Activated T-cell treated with anti-CD3 and anti-CD28 coated beads, Interleukin-2, amount 50 U/mL, for 4 hours (primary cell): Measurements from ENCODE around the gene USP47. TPM values are rescaled to one million over a fixed set of nuclear protein-coding genes. Genes with fewer than 3 reads are reported as not detected.
A peak's percentile ranks its signal among the peaks of the same experiment; 100 is the strongest.

Experiments
- ATAC-seq, 2 donors: fragments of 200-7000 bp; cut with Tn5 transposase; one replicate each; pipeline ENCODE4 v1.10.0; 2021
- DNase-seq: peaks from one replicate; pipeline ENCODE4 v3.0.0-alpha.2; 2020
- H3K27me3 Mint-ChIP-seq: one replicate; pipeline ENCODE4 v1.8.0; 2021; ENCODE audit warnings: low read depth, mixed read lengths
- H3K36me3 Mint-ChIP-seq: one replicate; pipeline ENCODE4 v1.8.0; 2022; ENCODE audit warnings: mixed read lengths; ENCODE audit not compliant: insufficient read depth
- H3K4me1 Mint-ChIP-seq: one replicate; pipeline ENCODE4 v1.8.0; 2021; ENCODE audit warnings: low read depth, mixed read lengths
- H3K4me3 Mint-ChIP-seq: one replicate; pipeline ENCODE4 v1.8.0; 2021; ENCODE audit warnings: mild to moderate bottlenecking, moderate library complexity, mixed read lengths
- H3K9me3 Mint-ChIP-seq: one replicate; pipeline ENCODE4 v1.8.0; 2021; ENCODE audit warnings: mixed read lengths
- total RNA-seq, 3 donors: library from RNA; stranded (reverse); gene quantifications; one replicate each; pipeline ENCODE4 v1.2.1, GENCODE V29; 2021

USP47 gene
- total RNA-seq, 3 donors from 2014 or later: 39.5 to 48.3 (median 40.8) TPM

GRCh38 chr11:11985954-11986949 lies 144.5 kb downstream of the USP47 start:
- H3K4me3 Mint-ChIP-seq: no peak overlapping the region
- ATAC-seq (no peak), DNase-seq (no peak)

GRCh38 chr11:11987503-11988022 lies 145.8 kb downstream of the USP47 start:
- Mint-ChIP-seq H3K27me3 (peaks cover 3% of the 10 kb centered on the region), H3K4me1 (peaks cover 5% of the 10 kb centered on the region), H3K36me3 (no peaks in the 10 kb centered on the region), H3K4me3 (no peak overlapping the region), H3K9me3 (no peaks in the 10 kb centered on the region)
- ATAC-seq (peak; percentile 56 to 70), DNase-seq (no peak)

More at GRCh38 chr11:11985954-11986949, 144.5 kb downstream of the USP47 start:
- Mint-ChIP-seq H3K36me3 (no peaks in the 10 kb centered on the region), H3K9me3 (no peaks in the 10 kb centered on the region), H3K4me1 (peaks cover 5% of the 10 kb centered on the region), H3K27me3 (no peaks in the 10 kb centered on the region)

- H3K36me3 Mint-ChIP-seq: no peaks in the 10 kb centered on the region
- ATAC-seq: no peak
- no peak for DNase-seq
- peaks cover 5% of the 10 kb centered on the region for H3K4me1 Mint-ChIP-seq
- no peaks in the 10 kb centered on the region for H3K9me3 Mint-ChIP-seq
- H3K4me3 Mint-ChIP-seq: no peak overlapping the region
- H3K27me3 Mint-ChIP-seq: peaks cover 3% of the 10 kb centered on the region
These were observed 146.4 kb downstream of the USP47 start for GRCh38 chr11:11988099-11988651.

- Mint-ChIP-seq H3K9me3 (no peaks in the 10 kb centered on the region), H3K27me3 (peaks cover 7% of the 10 kb centered on the region), H3K36me3 (no peaks in the 10 kb centered on the region), H3K4me1 (peaks cover 5% of the 10 kb centered on the region), H3K4me3 (no peak overlapping the region)
- ATAC-seq (no peak), DNase-seq (no peak)
These were observed 147.0 kb downstream of the USP47 start for GRCh38 chr11:11988681-11989261.

GRCh38 chr11:11989774-11990744 lies 148.3 kb downstream of the USP47 start:
- no peak overlapping the region for H3K4me3 Mint-ChIP-seq
- ATAC-seq (no peak), DNase-seq (no peak)
- H3K9me3 Mint-ChIP-seq: no peaks in the 10 kb centered on the region
- H3K36me3 Mint-ChIP-seq: no peaks in the 10 kb centered on the region
- H3K27me3 Mint-ChIP-seq: peaks cover 17% of the 10 kb centered on the region
- peaks cover 5% of the 10 kb centered on the region for H3K4me1 Mint-ChIP-seq

- ATAC-seq (no peak), DNase-seq (no peak)
- Mint-ChIP-seq H3K4me3 (no peak overlapping the region), H3K9me3 (no peaks in the 10 kb centered on the region), H3K36me3 (no peaks in the 10 kb centered on the region), H3K27me3 (peaks cover 24% of the 10 kb centered on the region), H3K4me1 (peaks cover 3% of the 10 kb centered on the region)
These were observed 150.8 kb downstream of the USP47 start for GRCh38 chr11:11992257-11993212.

- no peak for DNase-seq
- H3K9me3 Mint-ChIP-seq: no peaks in the 10 kb centered on the region
- H3K36me3 Mint-ChIP-seq: no peaks in the 10 kb centered on the region
- H3K4me3 Mint-ChIP-seq: no peak overlapping the region
- ATAC-seq: no peak
- peaks cover 7% of the 10 kb centered on the region for H3K4me1 Mint-ChIP-seq
- H3K27me3 Mint-ChIP-seq: peaks cover 26% of the 10 kb centered on the region
These were observed 152.1 kb downstream of the USP47 start for GRCh38 chr11:11993839-11994238.

GRCh38 chr11:11995601-11996000 lies 153.8 kb downstream of the USP47 start:
- ATAC-seq: no peak
- peaks cover 7% of the 10 kb centered on the region for H3K4me1 Mint-ChIP-seq
- no peak for DNase-seq

GRCh38 chr11:11996321-11997048 lies 154.7 kb downstream of the USP47 start:
- Mint-ChIP-seq H3K9me3 (no peaks in the 10 kb centered on the region), H3K36me3 (no peaks in the 10 kb centered on the region), H3K4me1 (peaks cover 7% of the 10 kb centered on the region), H3K4me3 (no peak overlapping the region), H3K27me3 (peaks cover 26% of the 10 kb centered on the region)
- ATAC-seq (no peak), DNase-seq (no peak)

More at GRCh38 chr11:11995601-11996000, 153.8 kb downstream of the USP47 start:
- H3K27me3 Mint-ChIP-seq: peaks cover 26% of the 10 kb centered on the region
- no peak overlapping the region for H3K4me3 Mint-ChIP-seq
- H3K9me3 Mint-ChIP-seq: no peaks in the 10 kb centered on the region
- no peaks in the 10 kb centered on the region for H3K36me3 Mint-ChIP-seq

- no peaks in the 10 kb centered on the region for H3K36me3 Mint-ChIP-seq
- DNase-seq: no peak
- ATAC-seq: no peak
- H3K4me3 Mint-ChIP-seq: no peak overlapping the region
- no peaks in the 10 kb centered on the region for H3K9me3 Mint-ChIP-seq
- peaks cover 7% of the 10 kb centered on the region for H3K4me1 Mint-ChIP-seq
- peaks cover 27% of the 10 kb centered on the region for H3K27me3 Mint-ChIP-seq
These were observed 155.2 kb downstream of the USP47 start for GRCh38 chr11:11997049-11997322.

GRCh38 chr11:11998091-11998781 lies 156.5 kb downstream of the USP47 start:
- Mint-ChIP-seq H3K4me3 (peak overlapping the region; percentile 59), H3K4me1 (peaks cover 7% of the 10 kb centered on the region), H3K36me3 (no peaks in the 10 kb centered on the region), H3K27me3 (peaks cover 33% of the 10 kb centered on the region), H3K9me3 (no peaks in the 10 kb centered on the region)
- ATAC-seq (no peak), DNase-seq (no peak)

- peaks cover 40% of the 10 kb centered on the region for H3K27me3 Mint-ChIP-seq
- ATAC-seq (no peak), DNase-seq (no peak)
- H3K4me1 Mint-ChIP-seq: peaks cover 7% of the 10 kb centered on the region
- H3K36me3 Mint-ChIP-seq: no peaks in the 10 kb centered on the region
- no peak overlapping the region for H3K4me3 Mint-ChIP-seq
- no peaks in the 10 kb centered on the region for H3K9me3 Mint-ChIP-seq
These were observed 159.4 kb downstream of the USP47 start for GRCh38 chr11:12001186-12001585.
